K562 (cell line): Measurements from ENCODE around the gene SAMD10. TPM values are rescaled to one million over a fixed set of nuclear protein-coding genes. Genes with fewer than 3 reads are reported as not detected.

Source experiments
- ATAC-seq: fragments of 200-7000 bp; cut with Tn5 transposase; 3 replicates; pipeline ENCODE4 v1.9.1; 2020; ENCODE audit warnings: moderate library complexity
- BruUV-seq: library from RNA; stranded (reverse); fragments of 400-500 nt; replicated peaks from 2 replicates; lab custom pipeline; 2021; lab: Mats Ljungman, UMichigan
- CTCF ChIA-PET: fragments of 300-600 bp; formaldehyde crosslinking; extraction: SDS; loops from one replicate; lab custom pipeline; 2021; ENCODE audit warnings: low intra/inter-chr PET ratio; lab: Yijun Ruan, JAX
- POLR2A ChIA-PET: fragments of 300-600, 350-650 bp; sonication (Branson Sonifier 250); formaldehyde crosslinking; extraction: SDS; loops from one replicate; lab custom pipeline; 2021; ENCODE audit warnings: antibody characterized with exemption, inconsistent platforms; lab: Yijun Ruan, JAX
- DNase-seq, 4 experiments: peaks; one replicate each; pipeline versions ENCODE4 v3.0.0 to v3.0.0-alpha.2; 2011 to 2018; ENCODE audit warnings: low spot score in 3 of 4, mixed read lengths in 3 of 4; ENCODE audit errors: extremely low read depth in 1 of 4
- FAIRE-seq: peaks from 2 replicates; lab custom pipeline; 2011; peaks lifted over from hg19 to GRCh38; lab: Jason Lieb, UNC
- H2AFZ ChIP-seq: 2 replicates; pipeline ENCODE4 v1.6.0; 2011; ENCODE audit warnings: low read depth, low read length, control low read depth, inconsistent platforms
- H3K27ac ChIP-seq: fragments of 200-600 bp; 3 replicates; pipeline ENCODE4 v1.8.0; 2011; ENCODE audit warnings: low read depth, mild to moderate bottlenecking, control low read depth, inconsistent platforms, low read length, moderate library complexity, mixed read lengths; ENCODE audit errors: extremely low read depth
- H3K27me3 ChIP-seq, 2 experiments: fragments of 300-600 bp in 1 of 2; 2 replicates in 1 of 2; 3 replicates in 1 of 2; pipeline versions ENCODE4 v1.6.0 to v1.8.0; 2011; ENCODE audit warnings: inconsistent platforms in 2 of 2, low read length in 2 of 2, mild to moderate bottlenecking in 1 of 2, mixed read lengths in 1 of 2, moderate library complexity in 1 of 2; ENCODE audit not compliant: control insufficient read depth in 2 of 2, insufficient read depth in 2 of 2
- H3K36me3 ChIP-seq: fragments of 300-600 bp; 3 replicates; pipeline ENCODE4 v1.8.0; 2011; ENCODE audit warnings: mild to moderate bottlenecking, low read length, inconsistent platforms; ENCODE audit not compliant: control insufficient read depth, insufficient read depth
- H3K4me1 ChIP-seq, 2 experiments: fragments of 200-600 bp in 1 of 2; replicated peaks in 1 of 2; 2 replicates in 1 of 2; 3 replicates in 1 of 2; pipeline versions ENCODE4 v1.5.1 to v1.8.0; 2011; ENCODE audit warnings: inconsistent platforms in 2 of 2, low read length in 2 of 2, mild to moderate bottlenecking in 1 of 2, mixed read lengths in 1 of 2, moderate library complexity in 1 of 2; ENCODE audit not compliant: control insufficient read depth in 2 of 2, insufficient read depth in 2 of 2
- H3K4me2 ChIP-seq: 2 replicates; pipeline ENCODE4 v1.6.1; 2011; ENCODE audit warnings: low read length, control low read depth, inconsistent platforms, mixed read lengths; ENCODE audit not compliant: insufficient read depth
- H3K4me3 ChIP-seq: fragments of 200-600 bp; sonication (generic), shearing (Covaris generic); 2 replicates; pipeline ENCODE4 v1.5.1; 2016; ENCODE audit warnings: control low read depth, inconsistent platforms
- H3K79me2 ChIP-seq: fragments of 200-600 bp; 3 replicates; pipeline ENCODE4 v1.8.0; 2011; ENCODE audit warnings: low read length, inconsistent platforms; ENCODE audit not compliant: control insufficient read depth, insufficient read depth
- H3K9ac ChIP-seq, 2 experiments: 2 replicates each; pipeline versions ENCODE4 v1.6.0 to v1.6.1; 2011; ENCODE audit warnings: low read depth in 2 of 2, low read length in 2 of 2, control low read depth in 1 of 2, inconsistent platforms in 1 of 2, mild to moderate bottlenecking in 1 of 2, mixed read lengths in 1 of 2; ENCODE audit not compliant: insufficient read depth in 1 of 2
- H3K9me1 ChIP-seq: one replicate; pipeline ENCODE4 v1.6.0; 2011; ENCODE audit warnings: inconsistent platforms, mild to moderate bottlenecking, low read length, moderate library complexity; ENCODE audit not compliant: control insufficient read depth, insufficient read depth
- H3K9me3 ChIP-seq: replicated peaks from 2 replicates; pipeline ENCODE4 v1.5.1; 2011; ENCODE audit warnings: low read depth, low read length, inconsistent platforms; ENCODE audit not compliant: control insufficient read depth, insufficient read depth
- H4K20me1 ChIP-seq: replicated peaks from 2 replicates; pipeline ENCODE4 v1.6.1; 2011; ENCODE audit warnings: low read length, inconsistent platforms, mixed read lengths; ENCODE audit not compliant: control insufficient read depth, insufficient read depth
- BCOR ChIP-seq: fragments of 450-650 bp; IDR thresholded peaks from 2 replicates; pipeline ENCODE4 v1.6.1; 2016
- ETV6 ChIP-seq, 3 experiments: fragments of 150-350 bp in 1 of 3; sonication (generic) in 1 of 3; formaldehyde crosslinking in 1 of 3; IDR thresholded peaks; 2 replicates each; pipeline versions ENCODE4 v1.6.1 to v1.8.0; 2014 to 2022; ENCODE audit warnings: borderline replicate concordance in 2 of 3, low read depth in 2 of 3, antibody characterized with exemption in 1 of 3, low read length in 1 of 3, mild to moderate bottlenecking in 1 of 3, missing genetic modification reagents in 1 of 3
- GTF2E2 ChIP-seq: fragments of 200-800 bp; sonication (Bioruptor generic); IDR thresholded peaks from 2 replicates; pipeline ENCODE4 v1.6.1; 2016; ENCODE audit warnings: missing genetic modification characterization, missing compliant biosample characterization
- MTA1 ChIP-seq: fragments of 450-650 bp; IDR thresholded peaks from 2 replicates; pipeline ENCODE4 v1.6.1; 2017; ENCODE audit warnings: borderline replicate concordance
- MYNN ChIP-seq, 2 experiments: sonication (generic); formaldehyde crosslinking in 1 of 2; IDR thresholded peaks; 2 replicates each; pipeline versions ENCODE4 v1.5.0 to v1.6.1; 2016 to 2020; ENCODE audit warnings: antibody characterized with exemption in 1 of 2, missing genetic modification reagents in 1 of 2
- RFX5 ChIP-seq: IDR thresholded peaks from 2 replicates; pipeline ENCODE4 v1.6.1; 2011; ENCODE audit warnings: low read depth, mild to moderate bottlenecking, improper control_type of control experiment, low read length
- SRSF9 ChIP-seq: fragments of 200-400 bp; formaldehyde crosslinking; IDR thresholded peaks from 2 replicates; pipeline ENCODE4 v1.6.1; 2017; ENCODE audit warnings: low read depth, low read length, borderline replicate concordance
- ZBED1 ChIP-seq: IDR thresholded peaks from 2 replicates; pipeline ENCODE4 v1.6.1; 2014
- ZFX ChIP-seq: sonication (generic); formaldehyde crosslinking; IDR thresholded peaks from 2 replicates; pipeline ENCODE4 v1.8.0; 2022; ENCODE audit warnings: mild to moderate bottlenecking, missing genetic modification reagents, moderate library complexity
- ZNF224 ChIP-seq: sonication (generic); formaldehyde crosslinking; IDR thresholded peaks from 2 replicates; pipeline ENCODE4 v1.8.0; 2022; ENCODE audit warnings: mild to moderate bottlenecking, missing genetic modification reagents
- ZNF316 ChIP-seq: fragments of 450-650 bp; IDR thresholded peaks from 2 replicates; pipeline ENCODE4 v1.6.1; 2016
- ZNF431 ChIP-seq: sonication (generic); formaldehyde crosslinking; IDR thresholded peaks from 2 replicates; pipeline ENCODE4 v1.8.0; 2022; ENCODE audit warnings: mild to moderate bottlenecking, missing genetic modification reagents
- WGBS: fragments of 100-300 bp; shearing (Covaris generic); methylation state at CpG from one replicate; pipeline ENCODE4 v1.1.6; 2016; ENCODE audit warnings: low coverage, mixed read lengths; ENCODE audit not compliant: insufficient coverage; ENCODE audit errors: missing lambda C conversion rate; 5-methylcytosine and 5-hydroxymethylcytosine counted together
- in situ Hi-C: fragments of 300-500 bp; cut with MboI; formaldehyde crosslinking; loops from 4 replicates; pipeline ENCODE4 v1.15.0; 2018; ENCODE audit warnings: inconsistent platforms, mixed read lengths
- intact Hi-C: fragments of 100-400 bp; cut with micrococcal nuclease; formaldehyde crosslinking; loops from 2 replicates; pipeline ENCODE4 v1.14.2; 2022
- polyA plus RNA-seq, 8 experiments: library from polyadenylated mRNA; depleted of rRNA in 4 of 8; stranded (reverse) in 5 of 8; unstranded in 3 of 8; fragments of >200 nt; fragmentation: Nextera tagmentation in 2 of 8; fragmentation: Illumina TruSeq in 1 of 8; extraction: Ambion mirVana in 2 of 8; extraction: Trizol in 1 of 8; gene quantifications; 2 replicates each; pipeline versions ENCODE4 v1.2.1 to v1.2.3, GENCODE V29; 2011 to 2014; ENCODE audit warnings: inconsistent platforms in 1 of 8, missing spikeins in 1 of 8
- total RNA-seq, 7 experiments: library from RNA; depleted of rRNA in 6 of 7; stranded (reverse); fragments of >200 nt in 6 of 7; fragmentation: Illumina TruSeq in 2 of 7; extraction: Trizol in 2 of 7; gene quantifications; 2 replicates each; pipeline versions ENCODE4 v1.2.1 to v1.2.3, GENCODE V29; 2011 to 2021; ENCODE audit warnings: low replicate concordance in 1 of 7
- TF ChIP-seq, protein P1 (sequence below): conservative IDR thresholded peaks from 2 replicates; pipeline ENCODE4 v1.6.1; 2011; ENCODE audit warnings: low read depth, mild to moderate bottlenecking, low read length; ENCODE audit not compliant: control insufficient read depth
- TF ChIP-seq, protein P2 (sequence below), 2 experiments: IDR thresholded peaks; 2 replicates each; pipeline ENCODE4 v1.6.1; 2011; ENCODE audit warnings: borderline replicate concordance in 1 of 2, control low read depth in 1 of 2, low read depth in 1 of 2, low read length in 1 of 2, mild to moderate bottlenecking in 1 of 2, mixed read lengths in 1 of 2, moderate library complexity in 1 of 2; ENCODE audit not compliant: insufficient read depth in 1 of 2, insufficient read length in 1 of 2, poor library complexity in 1 of 2, severe bottlenecking in 1 of 2; ENCODE audit errors: extremely low read depth in 1 of 2

SAMD10 gene
- total and polyA plus RNA-seq, 9 of the 15 experiments (the other 6 are each of a cell fraction or from before 2014, with no cell fraction given): 0.37 to 15.2 (median 4.8) TPM

DNA sequence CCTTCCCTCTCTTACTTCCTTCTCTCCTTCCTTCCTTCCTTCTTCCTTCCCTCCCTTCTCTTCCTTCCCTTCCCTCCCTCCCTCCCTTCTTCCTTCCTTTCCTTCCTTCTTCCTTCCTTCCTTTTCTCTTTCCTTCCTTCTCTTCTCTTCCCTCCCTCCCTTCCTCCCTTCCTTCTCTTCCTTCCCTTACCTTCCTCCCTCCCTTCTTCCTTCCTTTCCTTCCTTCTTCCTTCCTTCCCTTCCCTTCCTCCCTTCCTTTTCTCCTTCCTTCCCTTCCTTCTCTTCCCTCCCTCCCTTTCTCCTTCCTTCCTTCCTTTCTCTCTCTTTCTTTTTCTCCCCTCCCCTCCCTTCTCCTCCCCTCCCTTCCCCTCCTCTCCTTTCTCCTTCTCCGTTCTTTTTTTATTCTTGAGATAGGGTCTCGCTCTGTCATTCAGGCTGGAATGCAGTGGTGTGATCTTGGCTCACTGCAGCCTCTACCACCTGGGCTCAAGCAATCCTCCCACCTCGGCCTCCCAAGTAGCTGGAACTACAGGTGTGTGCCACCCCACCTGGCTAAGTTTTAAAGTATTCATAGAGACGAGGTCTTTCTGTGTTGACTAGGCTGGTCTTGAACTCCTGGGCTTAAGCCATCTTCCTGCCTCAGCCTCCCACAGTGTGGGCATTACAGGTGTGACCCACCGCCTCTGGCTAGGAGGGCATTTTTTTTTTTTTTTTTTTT lies 8.6 kb downstream of the SAMD10 start:
- Histone ChIP-seq H3K4me3 (no peak overlapping the region), H3K36me3 (peaks cover 36% of the 10 kb centered on the region; the same call in 1 of the 3 replicates), H3K9me3 (no peaks in the 10 kb centered on the region), H3K79me2 (peaks cover 21% of the 10 kb centered on the region), H3K4me1 (peaks cover 17 to 61% of the 10 kb centered on the region in 2 experiments), H3K9ac (peak overlapping the region in 1 of 2 experiments; percentile 91; a peak in 1 of 4 replicates), H2AFZ (no peak overlapping the region), H4K20me1 (no peaks in the 10 kb centered on the region), H3K27me3 (no peaks in the 10 kb centered on the region), H3K9me1 (no peaks in the 10 kb centered on the region), H3K4me2 (no peak overlapping the region), H3K27ac (no peak overlapping the region)
- FAIRE-seq: peak; percentile 15
- ChIA-PET CTCF (interaction anchor here (0.6 kb wide), 1 partner anchor 12 kb away, joined by 3 read pairs; no protein-coding TSS in a partner anchor), POLR2A (no interaction called here)
- no peak for ATAC-seq
- no peak for DNase-seq
- 59% methylated on average over 4 of the region's 5 CpGs for WGBS
- BruUV-seq: no TSS peak
- intact Hi-C loops (loop anchor here (5.0 to 10.0 kb wide), 3 partner anchors 64 to 186 kb away; partner anchors contain the start of genes ABHD16B and TPD52L2), in situ Hi-C loops (no loop called here)
- TF ChIP-seq ETV6 (IDR thresholded peaks at IDR 0.05; ENCODE audit: borderline replicate concordance in 1 of 2, low read depth in 2 of 2, low read length in 1 of 2) (peak in 1 of 2 experiments; percentile 80; a peak in 2 of 4 replicates), ETV6 (CRISPR knock-in tag; IDR thresholded peaks at IDR 0.05; ENCODE audit: borderline replicate concordance) (no peak), ZBED1 (no peak), ZNF431 (CRISPR knock-in tag) (no peak), ZNF316 (no peak), RFX5 (no peak), SRSF9 (no peak), GTF2E2 (tag) (no peak), MTA1 (no peak), ZFX (CRISPR knock-in tag) (no peak), BCOR (peak; percentile 10; the same call in 1 of the 2 replicates), ZNF224 (CRISPR knock-in tag) (no peak), MYNN (IDR thresholded peaks at IDR 0.05) (no peak), MYNN (CRISPR knock-in tag; IDR thresholded peaks at IDR 0.05) (no peak)
- TF ChIP-seq, protein P1, sequence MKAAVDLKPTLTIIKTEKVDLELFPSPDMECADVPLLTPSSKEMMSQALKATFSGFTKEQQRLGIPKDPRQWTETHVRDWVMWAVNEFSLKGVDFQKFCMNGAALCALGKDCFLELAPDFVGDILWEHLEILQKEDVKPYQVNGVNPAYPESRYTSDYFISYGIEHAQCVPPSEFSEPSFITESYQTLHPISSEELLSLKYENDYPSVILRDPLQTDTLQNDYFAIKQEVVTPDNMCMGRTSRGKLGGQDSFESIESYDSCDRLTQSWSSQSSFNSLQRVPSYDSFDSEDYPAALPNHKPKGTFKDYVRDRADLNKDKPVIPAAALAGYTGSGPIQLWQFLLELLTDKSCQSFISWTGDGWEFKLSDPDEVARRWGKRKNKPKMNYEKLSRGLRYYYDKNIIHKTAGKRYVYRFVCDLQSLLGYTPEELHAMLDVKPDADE: no peak
- TF ChIP-seq, protein P2, sequence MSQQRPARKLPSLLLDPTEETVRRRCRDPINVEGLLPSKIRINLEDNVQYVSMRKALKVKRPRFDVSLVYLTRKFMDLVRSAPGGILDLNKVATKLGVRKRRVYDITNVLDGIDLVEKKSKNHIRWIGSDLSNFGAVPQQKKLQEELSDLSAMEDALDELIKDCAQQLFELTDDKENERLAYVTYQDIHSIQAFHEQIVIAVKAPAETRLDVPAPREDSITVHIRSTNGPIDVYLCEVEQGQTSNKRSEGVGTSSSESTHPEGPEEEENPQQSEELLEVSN (IDR thresholded peaks at IDR 0.05; ENCODE audit: borderline replicate concordance in 1 of 2, extremely low read depth in 1 of 2, insufficient read depth in 1 of 2, insufficient read length in 1 of 2, low read depth in 1 of 2, low read length in 1 of 2, poor library complexity in 1 of 2, severe bottlenecking in 1 of 2): no peak
